ENCODE data around the gene UVRAG.

DNA sequence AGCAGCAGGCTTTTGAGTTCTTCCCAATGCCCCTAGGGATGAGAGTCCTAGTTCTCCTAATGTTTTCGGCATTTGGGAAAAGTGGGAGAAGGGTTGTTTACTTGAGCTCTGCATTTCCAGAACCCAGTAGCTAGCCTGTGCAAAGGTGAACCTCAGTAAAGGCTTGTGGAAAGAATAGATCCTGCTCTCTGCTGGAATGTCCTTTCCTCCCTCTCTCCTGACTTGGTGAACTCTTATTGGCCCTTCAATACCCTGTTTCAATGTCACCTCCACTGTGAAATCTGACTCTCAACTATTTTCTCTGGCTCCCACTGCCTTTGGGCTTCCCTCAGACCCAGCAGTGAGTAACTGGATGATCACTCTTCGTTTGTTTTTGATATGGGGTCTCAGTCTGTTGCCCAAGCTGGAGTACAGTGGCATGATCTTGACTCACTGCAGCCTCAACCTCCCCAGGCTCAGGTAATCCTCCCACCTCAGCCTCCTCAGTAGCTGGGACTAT, 2.4 kb upstream of the UVRAG start:
- TF ChIP-seq EZH2 (IDR thresholded peaks at IDR 0.05) (no peak), EZH2phosphoT487 (IDR thresholded peaks at IDR 0.05) (no peak)
- TF ChIP-seq, protein P1, sequence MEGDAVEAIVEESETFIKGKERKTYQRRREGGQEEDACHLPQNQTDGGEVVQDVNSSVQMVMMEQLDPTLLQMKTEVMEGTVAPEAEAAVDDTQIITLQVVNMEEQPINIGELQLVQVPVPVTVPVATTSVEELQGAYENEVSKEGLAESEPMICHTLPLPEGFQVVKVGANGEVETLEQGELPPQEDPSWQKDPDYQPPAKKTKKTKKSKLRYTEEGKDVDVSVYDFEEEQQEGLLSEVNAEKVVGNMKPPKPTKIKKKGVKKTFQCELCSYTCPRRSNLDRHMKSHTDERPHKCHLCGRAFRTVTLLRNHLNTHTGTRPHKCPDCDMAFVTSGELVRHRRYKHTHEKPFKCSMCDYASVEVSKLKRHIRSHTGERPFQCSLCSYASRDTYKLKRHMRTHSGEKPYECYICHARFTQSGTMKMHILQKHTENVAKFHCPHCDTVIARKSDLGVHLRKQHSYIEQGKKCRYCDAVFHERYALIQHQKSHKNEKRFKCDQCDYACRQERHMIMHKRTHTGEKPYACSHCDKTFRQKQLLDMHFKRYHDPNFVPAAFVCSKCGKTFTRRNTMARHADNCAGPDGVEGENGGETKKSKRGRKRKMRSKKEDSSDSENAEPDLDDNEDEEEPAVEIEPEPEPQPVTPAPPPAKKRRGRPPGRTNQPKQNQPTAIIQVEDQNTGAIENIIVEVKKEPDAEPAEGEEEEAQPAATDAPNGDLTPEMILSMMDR (IDR thresholded peaks at IDR 0.05), result no peak

All from neural progenitor cell (in vitro differentiated cells).